Epidermal melanocyte (primary cell): ENCODE data around the gene PTCD1.
"Not testable (repeated sequence)": the region's sequence is repeated elsewhere in the genome, so short reads cannot be mapped to it uniquely, and the experiment has no call there.

Source experiments
- DNase-seq: peaks from one replicate; pipeline ENCODE4 v3.0.0; 2011; ENCODE audit warnings: low spot score; ENCODE audit not compliant: insufficient read length

PTCD1 gene

DNA sequence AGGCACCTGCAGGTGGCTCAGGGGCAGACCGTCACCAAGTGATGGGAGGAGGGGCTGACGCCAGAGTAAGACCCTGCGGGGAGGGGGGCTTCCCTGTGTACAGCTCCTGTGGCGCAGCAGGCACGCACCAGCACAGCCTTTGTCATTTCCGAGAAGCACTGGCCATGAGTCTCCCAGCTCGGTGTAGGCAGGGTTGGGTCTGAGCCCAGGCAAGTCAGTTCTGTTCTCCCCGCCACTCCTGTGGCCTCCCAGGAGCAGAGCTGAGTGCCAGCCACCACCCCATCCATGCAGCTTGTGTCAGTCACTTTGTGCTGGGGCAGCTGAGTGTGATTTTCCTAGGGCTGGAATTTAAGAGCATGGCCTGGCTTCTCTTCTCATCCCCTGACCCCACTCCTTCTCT is 13.3 kb upstream of the PTCD1 start:
- no peak for DNase-seq

DNA sequence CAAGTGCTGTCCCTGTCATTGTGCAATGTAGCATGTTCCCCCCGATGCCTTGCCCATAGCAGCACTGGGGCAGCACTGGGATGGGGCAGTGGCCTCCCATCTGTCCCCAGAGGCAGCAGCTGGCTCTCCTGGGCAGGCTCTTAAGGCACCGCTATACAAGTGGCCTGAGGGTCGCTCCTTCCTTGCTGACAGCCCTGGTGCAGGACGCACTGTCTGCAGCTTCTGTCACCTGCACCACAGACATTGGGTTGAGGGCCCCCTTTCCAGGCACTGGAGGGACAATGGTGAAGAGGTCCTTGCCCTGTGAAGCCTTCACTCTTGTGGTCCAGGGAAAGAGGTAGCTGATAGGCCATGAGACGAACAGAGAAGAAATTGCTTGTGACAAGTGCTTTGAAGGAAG is 10.7 kb upstream of the PTCD1 start:
- no peak for DNase-seq

DNA sequence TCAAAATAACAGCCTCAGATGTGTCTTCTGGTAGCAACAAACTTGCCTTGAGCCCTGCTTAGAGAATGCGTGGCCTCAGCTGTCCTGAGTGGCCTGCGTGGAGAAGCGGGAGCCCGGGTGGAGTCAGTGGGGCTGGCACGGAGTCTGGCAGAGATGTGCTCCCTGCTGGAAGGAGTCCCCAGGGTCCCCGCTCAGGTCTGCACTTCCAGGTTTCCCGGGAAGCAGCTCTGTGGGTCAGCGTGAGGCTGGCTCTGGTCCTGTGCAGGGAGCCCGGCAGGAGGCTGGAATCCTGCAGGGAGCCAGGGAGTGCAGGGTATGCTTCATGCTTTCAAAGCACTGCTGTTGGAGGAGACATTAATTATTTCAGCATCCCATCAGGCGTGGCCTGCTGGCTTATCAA is 10.3 kb upstream of the PTCD1 start:
- no peak for DNase-seq

GRCh38 chr7:99447943-99448342 is 9.3 kb upstream of the PTCD1 start:
- no peak for DNase-seq

DNA sequence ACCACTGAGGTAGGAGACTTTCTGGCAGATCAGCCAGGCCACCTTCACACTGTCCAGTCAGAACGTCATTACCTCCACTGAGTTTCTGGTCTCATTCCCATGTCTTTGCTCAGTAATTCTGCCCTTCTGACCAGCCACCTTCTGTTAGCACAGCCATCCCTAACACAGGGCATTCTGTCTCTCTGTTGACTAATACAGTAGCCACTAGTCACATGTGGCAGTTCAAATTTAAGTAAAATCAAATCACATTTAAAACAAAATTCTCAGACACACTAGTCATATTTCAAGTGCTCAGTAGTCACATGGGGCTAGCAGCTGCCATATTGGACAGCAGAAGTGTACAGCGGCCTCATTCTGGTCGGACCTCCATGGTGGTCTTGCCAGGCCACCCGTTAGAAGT is 7.5 kb upstream of the PTCD1 start:
- DNase-seq: no peak

GRCh38 chr7:99440195-99440594 is 1.6 kb upstream of the PTCD1 start:
- no peak for DNase-seq

DNA sequence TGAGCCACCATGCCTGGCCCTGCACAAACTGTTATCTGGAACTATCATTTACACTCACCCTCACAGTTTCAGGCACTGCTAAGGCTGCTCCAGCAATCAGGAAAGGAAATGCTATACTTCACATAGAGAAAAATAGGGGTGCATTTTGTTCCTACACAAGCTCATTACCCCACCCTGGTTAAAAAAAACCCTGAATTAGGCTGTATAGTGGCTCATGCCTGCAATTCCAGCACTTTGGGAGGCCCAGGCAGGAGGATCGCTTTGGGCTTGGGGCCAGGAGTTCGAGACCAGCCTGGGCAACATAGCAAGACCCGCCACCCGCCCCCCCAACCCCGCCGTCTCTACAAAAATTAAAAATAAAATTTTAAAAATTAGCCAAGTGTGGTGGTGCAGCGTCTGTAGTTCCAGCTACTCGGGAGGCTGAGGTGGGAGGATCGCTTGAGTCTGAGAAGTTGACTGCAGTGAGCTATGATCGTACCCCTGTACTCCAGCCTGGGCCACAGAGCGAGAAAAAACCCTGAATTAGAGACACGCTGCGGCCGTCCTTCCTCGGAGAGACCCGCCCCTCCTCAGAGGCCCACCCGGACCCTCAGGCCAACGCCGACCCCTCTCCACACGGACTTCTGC is 539 bp downstream of the PTCD1 start:
- no peak for DNase-seq

DNA sequence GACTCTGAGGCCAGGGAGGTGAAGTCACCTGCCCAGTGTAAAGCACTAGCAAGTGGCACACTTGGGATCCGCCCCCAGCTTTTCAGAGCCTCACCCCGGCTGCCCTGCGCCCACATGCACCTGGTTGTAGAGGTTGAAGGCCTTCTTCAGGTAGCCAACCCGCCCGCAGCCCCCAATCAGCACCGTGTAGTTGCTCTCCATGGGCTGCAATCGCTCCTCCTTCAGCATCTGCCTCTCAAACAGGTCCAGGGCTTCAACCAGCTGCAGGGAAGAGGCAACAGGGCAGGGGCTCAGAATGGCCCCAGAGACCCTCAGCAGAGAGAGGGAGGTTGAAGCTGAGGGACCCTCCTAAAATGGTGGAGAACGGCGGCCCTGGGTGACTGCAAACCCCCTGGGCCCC is 5.4 kb downstream of the PTCD1 start:
- DNase-seq: no peak

DNA sequence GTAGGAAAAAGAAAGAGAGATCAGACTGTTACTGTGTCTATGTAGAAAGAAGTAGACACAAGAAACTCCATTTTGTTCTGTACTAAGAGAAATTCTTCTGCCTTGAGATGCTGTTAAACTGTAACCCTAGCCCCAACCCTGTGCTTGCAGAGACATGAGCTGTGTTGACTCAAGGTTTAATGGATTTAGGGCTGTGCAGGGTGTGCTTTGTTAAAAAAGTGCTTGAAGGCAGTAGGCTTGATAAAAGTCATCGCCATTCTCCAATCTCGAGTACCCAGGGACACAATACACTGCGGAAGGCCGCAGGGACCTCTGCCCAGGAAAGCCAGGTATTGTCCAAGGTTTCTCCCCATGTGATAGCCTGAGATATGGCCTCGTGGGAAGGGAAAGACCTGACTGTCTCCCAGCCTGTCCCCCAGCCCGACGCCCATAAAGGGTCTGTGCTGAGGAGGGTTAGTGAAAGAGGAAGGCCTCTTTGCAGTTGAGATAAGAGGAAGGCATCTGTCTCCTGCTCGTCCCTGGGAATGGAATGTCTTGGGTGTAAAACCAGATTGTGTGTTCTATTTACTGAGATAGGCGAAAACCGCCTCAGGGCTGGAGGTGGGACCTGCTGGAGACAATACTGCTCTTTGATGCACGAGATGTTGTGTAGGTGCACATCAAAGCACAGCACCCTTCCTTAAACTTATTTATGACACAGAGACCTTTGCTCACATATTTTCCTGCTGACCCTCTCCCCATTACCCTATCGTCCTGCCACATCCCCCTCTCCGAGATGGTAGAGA is 6.7 kb downstream of the PTCD1 start:
- not testable (repeated sequence) for DNase-seq

GRCh38 chr7:99429756-99430155 is 8.8 kb downstream of the PTCD1 start:
- DNase-seq: no peak

- no peak for DNase-seq
These were observed 9.5 kb downstream of the PTCD1 start for GRCh38 chr7:99428972-99429566.

GRCh38 chr7:99424932-99425730 is 13.5 kb downstream of the PTCD1 start:
- DNase-seq: no peak

DNA sequence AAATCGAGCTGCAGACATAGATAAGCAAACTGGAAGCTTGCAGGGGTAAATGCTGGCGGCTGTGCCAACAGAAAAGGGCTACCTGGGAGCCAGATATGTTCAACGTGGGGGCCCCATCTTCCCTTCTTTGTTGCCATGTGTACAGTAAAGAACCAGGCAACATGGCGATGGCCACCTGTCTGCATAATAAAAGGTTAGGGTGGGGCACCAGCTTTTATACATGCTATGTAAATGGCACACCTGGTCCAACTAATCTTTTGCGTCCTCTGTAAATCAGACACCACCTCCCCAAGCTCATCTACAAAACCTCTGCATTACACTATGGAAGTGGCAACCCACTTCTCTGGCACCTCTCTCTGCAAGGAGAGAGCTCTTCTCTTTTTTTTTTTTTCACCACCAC is 16.0 kb downstream of the PTCD1 start:
- no peak for DNase-seq

DNA sequence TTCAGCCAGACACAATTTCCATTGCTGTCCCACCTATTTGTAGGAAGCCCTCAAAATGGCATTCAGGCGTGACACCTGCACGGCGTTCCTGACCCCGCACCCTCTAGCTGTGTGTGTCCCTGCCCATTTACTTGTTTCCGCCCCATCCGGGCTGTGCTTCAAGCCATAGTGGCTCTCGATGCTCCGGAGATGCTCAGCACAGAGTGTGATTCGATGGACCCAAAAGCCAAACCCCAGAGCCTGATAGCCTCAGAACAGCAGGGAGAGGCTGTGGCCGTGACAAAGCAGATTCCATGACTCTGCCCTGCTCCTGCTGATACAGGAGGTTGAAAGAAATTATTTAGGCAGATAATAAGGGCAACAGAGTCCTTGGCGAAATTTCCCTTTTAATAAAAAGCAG is 16.4 kb downstream of the PTCD1 start:
- DNase-seq: no peak

DNA sequence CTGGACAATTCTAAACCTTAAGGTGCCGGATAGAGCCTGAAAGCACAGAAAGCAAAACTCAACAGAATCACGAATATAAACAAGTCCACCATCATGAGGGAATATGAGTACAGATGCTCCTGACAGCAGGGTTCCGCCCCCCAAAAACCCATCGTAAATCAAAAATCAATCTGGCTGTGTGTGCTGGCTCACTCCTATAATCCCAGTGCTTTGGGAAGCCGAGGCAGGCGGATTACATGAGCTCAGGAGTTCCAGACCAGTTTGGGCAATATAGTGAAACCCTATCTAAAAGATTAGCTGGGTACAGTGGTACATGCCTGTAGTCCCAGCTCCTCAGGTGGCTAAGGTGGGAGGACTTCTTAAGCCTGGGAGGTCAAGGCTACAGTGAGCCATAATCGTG is 17.6 kb downstream of the PTCD1 start:
- DNase-seq: peak; percentile 4

- DNase-seq: no peak
These were observed 18.4 kb downstream of the PTCD1 start for GRCh38 chr7:99420213-99420612.

GRCh38 chr7:99419323-99420021 is 19.1 kb downstream of the PTCD1 start:
- peak; percentile 11 for DNase-seq

- DNase-seq: no peak
These were observed 20.3 kb downstream of the PTCD1 start for GRCh38 chr7:99418260-99418659.

- not testable (repeated sequence) for DNase-seq
These were observed 23.0 kb downstream of the PTCD1 start for GRCh38 chr7:99415513-99416127.

- DNase-seq: no peak
These were observed 28.0 kb downstream of the PTCD1 start for GRCh38 chr7:99410635-99411034.

GRCh38 chr7:99409806-99410205 is 28.8 kb downstream of the PTCD1 start:
- no peak for DNase-seq
